Measurements from ENCODE around the gene SSBP3.

SSBP3 gene

GRCh38 chr1:54245501-54245900, 160.7 kb downstream of the SSBP3 start:
- Histone ChIP-seq H3K36me3 (ENCODE audit: insufficient read depth, insufficient read length, low read length) (peaks cover 91% of the 10 kb centered on the region), H3K4me3 (ENCODE audit: insufficient read length, low read depth) (no peak overlapping the region), H3K4me1 (ENCODE audit: insufficient read depth, insufficient read length) (peaks cover 24% of the 10 kb centered on the region), H3K9ac (ENCODE audit: insufficient read length, low read depth) (no peak overlapping the region), H3K27me3 (ENCODE audit: insufficient read depth, insufficient read length) (no peaks in the 10 kb centered on the region), H3K9me3 (ENCODE audit: insufficient read depth, low read length) (no peaks in the 10 kb centered on the region)
- TF ChIP-seq YY1 (IDR thresholded peaks at IDR 0.05; ENCODE audit: insufficient read depth, insufficient read length) (no peak), ZNF274 (IDR thresholded peaks at IDR 0.05; ENCODE audit: low read depth, low read length) (no peak)
- DNase-seq (ENCODE audit: low read depth, low spot score) = no peak

- Histone ChIP-seq H3K27me3 (ENCODE audit: insufficient read depth, insufficient read length) (no peaks in the 10 kb centered on the region), H3K36me3 (ENCODE audit: insufficient read depth, insufficient read length, low read length) (peaks cover 88% of the 10 kb centered on the region), H3K4me3 (ENCODE audit: insufficient read length, low read depth) (no peak overlapping the region), H3K9ac (ENCODE audit: insufficient read length, low read depth) (no peak overlapping the region), H3K9me3 (ENCODE audit: insufficient read depth, low read length) (no peaks in the 10 kb centered on the region), H3K4me1 (ENCODE audit: insufficient read depth, insufficient read length) (peaks cover 21% of the 10 kb centered on the region)
- TF ChIP-seq SUZ12 (IDR thresholded peaks at IDR 0.05; ENCODE audit: extremely low read depth, insufficient read depth, insufficient read length) = no peak
- TF ChIP-seq YY1 (IDR thresholded peaks at IDR 0.05; ENCODE audit: insufficient read depth, insufficient read length) = no peak
- TF ChIP-seq ZNF274 (IDR thresholded peaks at IDR 0.05; ENCODE audit: low read depth, low read length) = no peak
- no peak for DNase-seq (ENCODE audit: low read depth, low spot score)
Measured at GRCh38 chr1:54244655-54245054, 161.5 kb downstream of the SSBP3 start.

GRCh38 chr1:54243022-54243421, 163.2 kb downstream of the SSBP3 start:
- TF ChIP-seq YY1 (IDR thresholded peaks at IDR 0.05; ENCODE audit: insufficient read depth, insufficient read length) = no peak
- Histone ChIP-seq H3K9me3 (ENCODE audit: insufficient read depth, low read length) (no peaks in the 10 kb centered on the region), H3K27me3 (ENCODE audit: insufficient read depth, insufficient read length) (no peaks in the 10 kb centered on the region), H3K4me1 (ENCODE audit: insufficient read depth, insufficient read length) (peaks cover 17% of the 10 kb centered on the region), H3K9ac (ENCODE audit: insufficient read length, low read depth) (no peak overlapping the region), H3K36me3 (ENCODE audit: insufficient read depth, insufficient read length, low read length) (peaks cover 93% of the 10 kb centered on the region), H3K4me3 (ENCODE audit: insufficient read length, low read depth) (no peak overlapping the region)
- no peak for DNase-seq (ENCODE audit: low read depth, low spot score)

GRCh38 chr1:54241364-54241763, 164.8 kb downstream of the SSBP3 start:
- no peak overlapping the region for H3K4me3 ChIP-seq (ENCODE audit: insufficient read length, low read depth)
- peaks cover 93% of the 10 kb centered on the region for H3K36me3 ChIP-seq (ENCODE audit: insufficient read depth, insufficient read length, low read length)
- peak overlapping the region; percentile 23 for H3K9ac ChIP-seq (ENCODE audit: insufficient read length, low read depth)
- H3K27me3 ChIP-seq (ENCODE audit: insufficient read depth, insufficient read length) = no peaks in the 10 kb centered on the region
- DNase-seq (ENCODE audit: low read depth, low spot score) = no peak
- no peak for TF ChIP-seq YY1 (IDR thresholded peaks at IDR 0.05; ENCODE audit: insufficient read depth, insufficient read length)
- TF ChIP-seq ZNF274 (IDR thresholded peaks at IDR 0.05; ENCODE audit: low read depth, low read length) = no peak
- no peak for TF ChIP-seq SUZ12 (IDR thresholded peaks at IDR 0.05; ENCODE audit: extremely low read depth, insufficient read depth, insufficient read length)
- H3K4me1 ChIP-seq (ENCODE audit: insufficient read depth, insufficient read length) = peaks cover 16% of the 10 kb centered on the region
- no peaks in the 10 kb centered on the region for H3K9me3 ChIP-seq (ENCODE audit: insufficient read depth, low read length)

GRCh38 chr1:54240741-54241335, 165.4 kb downstream of the SSBP3 start:
- H3K36me3 ChIP-seq (ENCODE audit: insufficient read depth, insufficient read length, low read length) = peaks cover 93% of the 10 kb centered on the region
- no peak overlapping the region for H3K9ac ChIP-seq (ENCODE audit: insufficient read length, low read depth)
- no peak for DNase-seq (ENCODE audit: low read depth, low spot score)
- TF ChIP-seq SUZ12 (IDR thresholded peaks at IDR 0.05; ENCODE audit: extremely low read depth, insufficient read depth, insufficient read length) (no peak), YY1 (IDR thresholded peaks at IDR 0.05; ENCODE audit: insufficient read depth, insufficient read length) (no peak), ZNF274 (IDR thresholded peaks at IDR 0.05; ENCODE audit: low read depth, low read length) (no peak)
- H3K4me1 ChIP-seq (ENCODE audit: insufficient read depth, insufficient read length) = peaks cover 14% of the 10 kb centered on the region
- no peaks in the 10 kb centered on the region for H3K9me3 ChIP-seq (ENCODE audit: insufficient read depth, low read length)
- H3K4me3 ChIP-seq (ENCODE audit: insufficient read length, low read depth) = no peak overlapping the region
- no peaks in the 10 kb centered on the region for H3K27me3 ChIP-seq (ENCODE audit: insufficient read depth, insufficient read length)

GRCh38 chr1:54239631-54240031, 166.6 kb downstream of the SSBP3 start:
- TF ChIP-seq ZNF274 (IDR thresholded peaks at IDR 0.05; ENCODE audit: low read depth, low read length) = no peak
- no peak for TF ChIP-seq YY1 (IDR thresholded peaks at IDR 0.05; ENCODE audit: insufficient read depth, insufficient read length)
- no peak for TF ChIP-seq SUZ12 (IDR thresholded peaks at IDR 0.05; ENCODE audit: extremely low read depth, insufficient read depth, insufficient read length)
- H3K4me1 ChIP-seq (ENCODE audit: insufficient read depth, insufficient read length) = peaks cover 6% of the 10 kb centered on the region
- no peak overlapping the region for H3K9ac ChIP-seq (ENCODE audit: insufficient read length, low read depth)
- no peaks in the 10 kb centered on the region for H3K27me3 ChIP-seq (ENCODE audit: insufficient read depth, insufficient read length)
- H3K36me3 ChIP-seq (ENCODE audit: insufficient read depth, insufficient read length, low read length) = peaks cover 87% of the 10 kb centered on the region
- no peak for DNase-seq (ENCODE audit: low read depth, low spot score)
- H3K9me3 ChIP-seq (ENCODE audit: insufficient read depth, low read length) = peaks cover 4% of the 10 kb centered on the region; the same call in 1 of the 2 replicates
- H3K4me3 ChIP-seq (ENCODE audit: insufficient read length, low read depth) = no peak overlapping the region

- no peak for TF ChIP-seq YY1 (IDR thresholded peaks at IDR 0.05; ENCODE audit: insufficient read depth, insufficient read length)
- no peak for TF ChIP-seq ZNF274 (IDR thresholded peaks at IDR 0.05; ENCODE audit: low read depth, low read length)
- TF ChIP-seq SUZ12 (IDR thresholded peaks at IDR 0.05; ENCODE audit: extremely low read depth, insufficient read depth, insufficient read length) = no peak
Measured at GRCh38 chr1:54239035-54239383, 167.2 kb downstream of the SSBP3 start.

More at GRCh38 chr1:54239035-54239383, 167.2 kb downstream of the SSBP3 start:
- Histone ChIP-seq H3K4me1 (ENCODE audit: insufficient read depth, insufficient read length) (peaks cover 3% of the 10 kb centered on the region), H3K36me3 (ENCODE audit: insufficient read depth, insufficient read length, low read length) (peaks cover 86% of the 10 kb centered on the region), H3K9me3 (ENCODE audit: insufficient read depth, low read length) (peaks cover 8% of the 10 kb centered on the region; the same call in 1 of the 2 replicates), H3K27me3 (ENCODE audit: insufficient read depth, insufficient read length) (no peaks in the 10 kb centered on the region), H3K4me3 (ENCODE audit: insufficient read length, low read depth) (no peak overlapping the region), H3K9ac (ENCODE audit: insufficient read length, low read depth) (no peak overlapping the region)
- DNase-seq (ENCODE audit: low read depth, low spot score) = no peak
